CD1c-positive myeloid dendritic cell (primary cell): ENCODE data around the gene IAH1.

Experiments
- DNase-seq: peaks from one replicate; pipeline ENCODE4 v3.0.0-alpha.2; 2016; ENCODE audit errors: extremely low spot score

The IAH1 gene

GRCh38 chr2:9527995-9528787 lies 53.8 kb downstream of the IAH1 start:
- no peak for DNase-seq

GRCh38 chr2:9532421-9532820 lies 58.1 kb downstream of the IAH1 start:
- no peak for DNase-seq

- DNase-seq = no peak
These were observed 59.3 kb downstream of the IAH1 start for GRCh38 chr2:9533663-9534062.

- peak; percentile 55 for DNase-seq
These were observed 60.8 kb downstream of the IAH1 start for GRCh38 chr2:9535177-9535576.

- no peak for DNase-seq
These were observed 62.2 kb downstream of the IAH1 start for GRCh38 chr2:9536504-9536903.

- DNase-seq = peak; percentile 97
These were observed 63.7 kb downstream of the IAH1 start for GRCh38 chr2:9538000-9538507.
